ENCODE results near the gene MIR17HG.

- TF ChIP-seq CTCF (IDR thresholded peaks at IDR 0.05; ENCODE audit: low read depth, low read length): no peak
- TF ChIP-seq POLR2A (IDR thresholded peaks at IDR 0.05; ENCODE audit: extremely low read depth, insufficient read length): no peak
- TF ChIP-seq MAX (IDR thresholded peaks at IDR 0.05; ENCODE audit: low read depth, low read length): no peak
These were observed 41.8 kb upstream of the MIR17HG start for GRCh38 chr13:91305652-91306051.
